PC-9 (cell line): ENCODE data around the gene XPO6. TPM values are rescaled to one million over a fixed set of nuclear protein-coding genes. Genes with fewer than 3 reads are reported as not detected.

Experiments used
- BruUV-seq: library from RNA; stranded (reverse); fragments of 400-500 nt; replicated peaks from 2 replicates; lab custom pipeline; 2021; lab: Mats Ljungman, UMichigan
- CTCF ChIA-PET: fragments of 300-600 bp; sonication (Branson Sonifier 250); formaldehyde crosslinking; loops from one replicate; lab custom pipeline; 2022; ENCODE audit warnings: antibody characterized with exemption; lab: Charles Lee
- POLR2A ChIA-PET: fragments of 300-600 bp; sonication (Branson Sonifier 250); formaldehyde crosslinking; loops from one replicate; lab custom pipeline; 2022; ENCODE audit warnings: antibody characterized with exemption; ENCODE audit not compliant: unreplicated experiment; lab: Charles Lee
- DNase-seq, 2 experiments: peaks; one replicate each; pipeline versions ENCODE4 v3.0.0 to v3.0.0-alpha.2; 2015 to 2022; ENCODE audit warnings: mixed read lengths in 1 of 2
- H2AFZ ChIP-seq: fragments of 200-600 bp; sonication (generic); 2 replicates; pipeline ENCODE4 v1.8.1; 2017; ENCODE audit warnings: antibody characterized with exemption
- H3F3A ChIP-seq: fragments of 200-600 bp; sonication (generic); 2 replicates; pipeline ENCODE4 v1.8.1; 2017; ENCODE audit warnings: antibody characterized with exemption, mild to moderate bottlenecking, low read depth; ENCODE audit not compliant: insufficient read depth
- H3K27ac ChIP-seq: fragments of 200-600 bp; sonication (generic); 2 replicates; pipeline ENCODE4 v1.6.1; 2016; ENCODE audit warnings: mixed run types
- H3K27me3 ChIP-seq: fragments of 200-600 bp; sonication (generic); 2 replicates; pipeline ENCODE4 v1.6.1; 2016; ENCODE audit warnings: low read depth, mixed run types; ENCODE audit not compliant: insufficient read depth
- H3K36me3 ChIP-seq: fragments of 200-600 bp; sonication (generic); 2 replicates; pipeline ENCODE4 v1.6.1; 2016; ENCODE audit warnings: low read depth, mixed run types
- H3K4me1 ChIP-seq: fragments of 200-600 bp; sonication (generic); replicated peaks from 2 replicates; pipeline ENCODE4 v1.6.1; 2016; ENCODE audit warnings: mixed run types; ENCODE audit not compliant: insufficient read depth
- H3K4me2 ChIP-seq: fragments of 200-600 bp; sonication (generic); 2 replicates; pipeline ENCODE4 v1.6.1; 2017; ENCODE audit warnings: mixed run types
- H3K4me3 ChIP-seq: fragments of 200-600 bp; sonication (generic); 2 replicates; pipeline ENCODE4 v1.6.1; 2016; ENCODE audit warnings: mixed run types
- H3K79me2 ChIP-seq: fragments of 200-600 bp; sonication (generic); 2 replicates; pipeline ENCODE4 v1.6.1; 2017; ENCODE audit warnings: low read depth, mixed run types
- H3K9me2 ChIP-seq: fragments of 200-600 bp; sonication (generic); 2 replicates; pipeline ENCODE4 v1.8.1; 2017; ENCODE audit warnings: mild to moderate bottlenecking; ENCODE audit not compliant: insufficient read depth
- H3K9me3 ChIP-seq: fragments of 200-600 bp; sonication (generic); 2 replicates; pipeline ENCODE4 v1.8.1; 2016; ENCODE audit warnings: low read depth; ENCODE audit not compliant: insufficient read depth
- H4K20me1 ChIP-seq: fragments of 200-600 bp; sonication (generic); 2 replicates; pipeline ENCODE4 v1.8.1; 2017; ENCODE audit not compliant: insufficient read depth
- CTCF ChIP-seq: fragments of 200-600 bp; sonication (generic); conservative IDR thresholded peaks from 2 replicates; pipeline ENCODE4 v1.6.1; 2017; ENCODE audit warnings: mixed run types, antibody characterized with exemption, mild to moderate bottlenecking, moderate library complexity
- EZH2 ChIP-seq: fragments of 200-600 bp; sonication (generic); IDR thresholded peaks from 2 replicates; pipeline ENCODE4 v1.8.0; 2017; ENCODE audit warnings: antibody characterized with exemption, low read depth
- intact Hi-C: fragments of 100-400 bp; cut with micrococcal nuclease; formaldehyde crosslinking; loops from one replicate; pipeline ENCODE4 v1.10.0; 2022; ENCODE audit not compliant: unreplicated experiment
- total RNA-seq: library from RNA; stranded (reverse); gene quantifications from 2 replicates; pipeline ENCODE4 v1.2.3, GENCODE V29; 2021

XPO6 gene
- total RNA-seq, 1 experiment from 2014 or later = 154 TPM

GRCh38 chr16:28086186-28087139 lies 125.3 kb downstream of the XPO6 start:
- POLR2A ChIA-PET = no interaction called here
- no peaks in the 10 kb centered on the region for H3K36me3 ChIP-seq
- no peaks in the 10 kb centered on the region for H3K9me2 ChIP-seq
- no peak overlapping the region for H2AFZ ChIP-seq
- H3K79me2 ChIP-seq = no peaks in the 10 kb centered on the region
- intact Hi-C loops = no loop called here
- H3K27me3 ChIP-seq = no peaks in the 10 kb centered on the region
- H3K9me3 ChIP-seq = no peaks in the 10 kb centered on the region
- no peak overlapping the region for H3K27ac ChIP-seq
- CTCF ChIA-PET = no interaction called here
- no peaks in the 10 kb centered on the region; the same call in 1 of the 2 replicates for H4K20me1 ChIP-seq
- H3K4me3 ChIP-seq = no peak overlapping the region
- no peak overlapping the region for H3K4me2 ChIP-seq
- no peak for TF ChIP-seq CTCF
- TF ChIP-seq EZH2 = no peak
- H3K4me1 ChIP-seq = peaks cover 10% of the 10 kb centered on the region
- H3F3A ChIP-seq = peaks cover 11% of the 10 kb centered on the region
- no TSS peak for BruUV-seq
- DNase-seq = no peak

- TF ChIP-seq EZH2 (no peak), CTCF (no peak)
- no peak overlapping the region for H3K4me3 ChIP-seq
- no peaks in the 10 kb centered on the region; the same call in 1 of the 2 replicates for H4K20me1 ChIP-seq
- H3K9me3 ChIP-seq = no peaks in the 10 kb centered on the region
- no peak overlapping the region for H2AFZ ChIP-seq
- DNase-seq = no peak
- peaks cover 9% of the 10 kb centered on the region for H3F3A ChIP-seq
- ChIA-PET POLR2A (no interaction called here), CTCF (no interaction called here)
- no peak overlapping the region for H3K4me2 ChIP-seq
- H3K4me1 ChIP-seq = peaks cover under 1% of the 10 kb centered on the region
- intact Hi-C loops = no loop called here
- H3K36me3 ChIP-seq = no peaks in the 10 kb centered on the region
- no peak overlapping the region for H3K27ac ChIP-seq
- no peaks in the 10 kb centered on the region for H3K9me2 ChIP-seq
- BruUV-seq = no TSS peak
- no peaks in the 10 kb centered on the region for H3K27me3 ChIP-seq
- no peaks in the 10 kb centered on the region for H3K79me2 ChIP-seq
These were observed 126.2 kb downstream of the XPO6 start for GRCh38 chr16:28085389-28086171.

GRCh38 chr16:28084209-28084608 lies 127.6 kb downstream of the XPO6 start:
- ChIA-PET POLR2A (interaction anchor here (0.7 kb wide), 1 partner anchor 513 kb away, joined by 5 read pairs; no protein-coding TSS in a partner anchor), CTCF (no interaction called here)
- Histone ChIP-seq H3K79me2 (no peaks in the 10 kb centered on the region), H3K36me3 (no peaks in the 10 kb centered on the region), H3K4me1 (no peaks in the 10 kb centered on the region), H3K27ac (no peak overlapping the region), H2AFZ (no peak overlapping the region), H3K9me2 (no peaks in the 10 kb centered on the region), H3F3A (no peaks in the 10 kb centered on the region; the same call in 1 of the 2 replicates), H3K4me3 (no peak overlapping the region), H3K9me3 (no peaks in the 10 kb centered on the region), H3K27me3 (no peaks in the 10 kb centered on the region), H4K20me1 (no peaks in the 10 kb centered on the region; the same call in 1 of the 2 replicates), H3K4me2 (no peak overlapping the region)
- BruUV-seq = no TSS peak
- no peak for TF ChIP-seq EZH2
- no peak for TF ChIP-seq CTCF
- no peak for DNase-seq
- intact Hi-C loops = no loop called here
